GM19455 (cell line): ENCODE results near the gene BLVRB.
"Not testable (repeated sequence)": the region's sequence is repeated elsewhere in the genome, so short reads cannot be mapped to it uniquely, and the experiment has no call there.

Experiments used
- ATAC-seq: cut with Tn5 transposase; IDR thresholded peaks from one replicate; pipeline ENCODE4 v1.9.1; 2021; ENCODE audit not compliant: unreplicated experiment

Gene BLVRB

GRCh38 chr19:40489882-40490230, 24.3 kb upstream of the BLVRB start:
- no peak for ATAC-seq

GRCh38 chr19:40486017-40486416, 20.5 kb upstream of the BLVRB start:
- ATAC-seq: no peak

GRCh38 chr19:40475878-40476644, 10.5 kb upstream of the BLVRB start:
- ATAC-seq: not testable (repeated sequence)

GRCh38 chr19:40474737-40475136, 9.2 kb upstream of the BLVRB start:
- no peak for ATAC-seq

DNA sequence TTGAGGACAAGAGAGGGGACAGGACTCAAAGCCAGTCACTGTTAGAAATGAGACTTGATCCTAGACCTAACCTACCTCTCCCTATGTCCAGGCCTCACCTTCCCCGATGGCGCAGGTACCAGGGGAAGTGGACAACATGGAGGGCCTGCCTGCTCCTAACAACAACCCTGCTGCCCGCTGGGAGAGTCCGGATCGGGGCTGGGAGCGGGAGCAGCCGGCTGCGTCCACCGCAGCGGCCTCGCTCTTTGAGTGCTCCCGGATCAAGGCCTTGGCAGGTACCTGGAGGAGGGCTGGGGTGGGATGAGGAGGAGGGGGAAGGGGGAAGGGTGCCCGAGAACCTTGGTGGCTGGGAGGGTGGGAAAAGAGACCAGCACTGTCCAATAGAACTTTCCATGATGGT, 7.0 kb upstream of the BLVRB start:
- no peak for ATAC-seq

GRCh38 chr19:40471111-40471510, 5.6 kb upstream of the BLVRB start:
- no peak for ATAC-seq

GRCh38 chr19:40469011-40469410, 3.5 kb upstream of the BLVRB start:
- ATAC-seq: no peak

- ATAC-seq: no peak
Observed at GRCh38 chr19:40466985-40467734, 1.6 kb upstream of the BLVRB start, which contains the start of gene SPTBN4. SPTBN4 (plus strand) TSS chr19:40467001; CDS start chr19:40472622, 5,621 bp downstream.

DNA sequence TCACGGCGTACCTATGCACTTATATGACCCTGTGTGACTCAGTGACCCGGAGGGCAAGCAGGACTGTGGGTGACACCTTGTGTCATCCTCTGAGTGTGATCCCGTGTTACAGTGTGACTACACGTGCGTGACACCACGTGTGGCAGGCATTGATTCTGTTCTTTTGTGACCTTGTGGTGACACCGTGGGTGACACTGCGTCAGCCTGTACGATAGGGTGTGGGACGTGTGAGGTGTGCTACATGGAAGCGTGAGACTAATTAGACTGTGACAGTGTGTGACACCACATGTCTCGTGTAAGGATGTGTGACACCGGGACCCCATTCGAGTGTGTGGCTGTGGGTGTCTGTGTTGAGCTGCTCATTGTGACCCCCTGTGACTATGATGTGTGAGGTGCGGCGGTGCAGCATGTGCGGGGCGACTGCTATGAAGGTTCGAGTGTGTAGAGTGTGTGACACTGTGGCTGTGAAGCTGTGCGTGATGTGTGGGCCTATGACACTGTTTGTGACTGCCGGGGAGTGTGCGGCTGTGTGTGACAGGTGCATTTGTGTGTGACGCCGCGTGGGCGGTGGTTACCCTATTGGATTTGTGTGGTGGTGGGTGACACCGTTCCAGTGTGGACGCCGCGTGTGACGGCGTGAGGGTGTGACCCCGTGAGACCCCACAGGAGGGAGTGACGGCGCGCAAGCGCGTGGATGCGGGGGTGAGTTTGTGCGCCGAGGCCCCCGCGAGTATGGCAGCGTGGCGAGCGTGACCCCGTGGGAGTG, 857 bp upstream of the BLVRB start:
- ATAC-seq: peak; percentile 26

GRCh38 chr19:40465025-40465556, 454 bp downstream of the BLVRB start:
- ATAC-seq: no peak

DNA sequence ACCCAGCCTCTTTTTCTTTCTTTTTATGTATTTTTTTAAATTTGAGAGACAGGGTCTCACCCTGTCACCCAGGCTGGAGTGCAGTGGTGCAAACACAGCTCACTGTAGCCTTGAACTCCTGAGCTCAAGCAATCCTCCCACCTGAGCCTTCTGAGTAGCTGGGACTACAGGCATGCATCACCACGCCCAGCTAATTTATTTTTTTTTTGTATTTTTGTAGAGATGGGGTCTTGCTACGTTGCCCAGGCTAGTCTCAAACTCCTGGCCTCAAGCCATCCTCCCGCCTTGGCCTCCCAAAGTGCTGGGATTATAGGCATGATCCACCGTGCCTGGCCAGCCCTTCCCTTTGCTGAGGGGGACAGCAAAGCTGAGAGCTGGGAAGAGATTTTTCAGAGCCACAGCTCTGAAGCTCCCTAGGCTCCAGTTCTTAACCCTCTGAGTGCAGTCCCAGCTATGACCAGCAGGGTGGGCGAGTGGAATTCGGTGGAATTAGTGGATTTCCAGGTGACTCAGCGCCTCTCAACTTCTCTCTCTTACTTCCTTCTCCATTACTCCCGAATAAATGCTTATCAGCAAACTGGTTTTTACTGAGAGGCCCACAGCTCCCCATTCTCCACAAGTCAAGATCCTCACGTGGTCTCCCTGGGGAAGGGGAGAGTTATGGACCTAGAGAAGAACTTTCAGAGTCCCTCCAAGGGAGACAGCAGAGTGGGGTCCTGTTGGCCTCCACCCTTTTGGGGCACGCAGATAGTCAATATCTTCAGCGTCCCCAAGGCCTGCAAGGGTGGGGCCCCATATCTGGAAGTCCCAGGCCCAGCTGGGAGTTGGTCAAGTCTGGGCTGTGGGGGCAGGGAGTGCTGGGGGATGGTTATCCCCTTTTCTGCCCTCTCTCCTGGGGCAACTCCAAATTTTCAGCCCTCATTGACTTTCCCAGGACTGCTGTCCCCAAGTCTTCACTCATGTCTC, 1.2 kb downstream of the BLVRB start:
- ATAC-seq: no peak

DNA sequence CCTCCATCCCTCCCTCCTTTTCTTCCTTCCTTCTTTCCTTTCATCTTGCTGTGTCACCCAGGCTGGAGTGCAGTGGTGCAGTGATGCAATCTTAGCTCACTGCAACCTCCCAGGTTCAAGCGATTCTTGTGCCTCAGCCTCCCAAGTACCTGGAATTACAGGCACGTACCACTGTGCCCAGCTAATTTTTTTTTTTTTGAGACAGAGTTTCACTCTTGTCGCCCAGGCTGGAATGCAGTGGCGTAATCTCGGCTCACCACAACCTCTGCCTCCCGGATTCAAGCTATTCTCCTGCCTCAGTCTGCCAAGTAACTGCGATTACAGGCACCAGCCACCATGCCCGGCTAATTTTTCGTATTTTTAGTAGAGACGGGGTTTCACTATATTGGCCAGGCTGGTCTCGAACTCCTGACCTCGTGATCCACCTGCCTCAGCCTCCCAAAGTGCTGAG, 1.9 kb downstream of the BLVRB start:
- ATAC-seq: not testable (repeated sequence)

DNA sequence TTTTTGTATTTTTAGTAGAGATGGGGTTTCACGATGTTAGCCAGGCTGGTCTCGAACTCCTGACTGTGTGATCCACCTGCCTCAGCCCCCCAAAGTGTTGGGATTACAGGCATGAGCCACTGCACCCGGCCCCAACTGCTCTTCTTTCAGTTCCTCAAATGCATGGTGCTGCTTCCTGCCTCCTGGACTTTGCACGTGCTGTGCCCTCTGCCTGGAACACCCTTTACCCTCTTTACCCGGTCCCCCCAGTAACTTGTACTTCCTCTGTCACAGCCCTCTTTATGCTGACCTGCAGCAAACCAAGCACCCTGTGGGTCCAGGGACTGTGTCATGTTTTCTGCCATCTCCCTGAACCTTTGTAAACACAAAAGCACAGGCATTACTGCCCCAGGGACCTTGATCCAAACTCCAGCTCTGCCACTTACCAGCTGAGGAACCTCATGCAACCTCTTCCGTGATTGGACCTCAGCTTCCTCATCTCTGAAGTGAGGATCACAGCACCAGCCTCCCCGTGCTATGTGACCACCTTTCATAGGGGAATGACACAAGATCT, 3.8 kb downstream of the BLVRB start:
- no peak for ATAC-seq

GRCh38 chr19:40460185-40460584, 5.4 kb downstream of the BLVRB start:
- no peak for ATAC-seq

DNA sequence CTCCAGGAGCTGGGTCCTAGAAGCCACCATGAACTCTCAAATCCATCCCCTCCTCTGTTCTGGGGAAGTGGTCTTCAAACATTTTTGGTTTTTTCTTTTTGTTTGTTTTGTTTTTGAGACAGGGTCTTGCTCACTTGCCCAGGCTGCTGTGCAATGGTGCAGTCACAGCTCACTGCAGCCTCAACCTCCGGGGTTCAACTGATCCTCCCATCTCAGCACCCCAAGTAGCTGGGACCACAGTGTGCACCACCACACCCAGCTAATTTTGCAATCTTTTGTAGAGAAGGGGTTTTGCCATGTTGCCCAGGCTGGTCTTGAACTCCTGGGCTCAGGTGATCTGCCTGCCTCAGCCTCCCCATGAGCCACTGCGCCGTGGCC, 7.0 kb downstream of the BLVRB start:
- ATAC-seq: no peak

- no peak for ATAC-seq
Observed at GRCh38 chr19:40457953-40458596, 7.5 kb downstream of the BLVRB start.

DNA sequence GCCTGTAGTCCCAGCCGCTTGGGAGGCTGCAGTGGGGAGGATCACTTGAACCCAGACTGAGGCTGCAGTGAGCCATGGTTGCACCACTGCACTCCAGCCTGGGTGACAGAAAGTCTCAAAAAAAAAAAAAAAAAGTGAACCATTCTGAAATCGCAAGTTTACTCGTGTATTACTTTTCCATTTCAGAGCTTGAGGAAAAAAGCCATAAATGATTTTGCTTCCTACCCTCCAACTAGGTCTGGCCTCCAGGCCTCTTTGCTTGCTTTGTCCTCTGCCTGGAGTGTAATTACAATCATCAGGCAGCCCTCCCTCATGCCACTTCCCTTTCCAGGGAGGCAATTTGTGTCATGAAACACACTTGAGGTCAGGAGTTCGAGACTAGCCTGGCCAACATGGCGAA, 8.5 kb downstream of the BLVRB start:
- ATAC-seq: no peak

DNA sequence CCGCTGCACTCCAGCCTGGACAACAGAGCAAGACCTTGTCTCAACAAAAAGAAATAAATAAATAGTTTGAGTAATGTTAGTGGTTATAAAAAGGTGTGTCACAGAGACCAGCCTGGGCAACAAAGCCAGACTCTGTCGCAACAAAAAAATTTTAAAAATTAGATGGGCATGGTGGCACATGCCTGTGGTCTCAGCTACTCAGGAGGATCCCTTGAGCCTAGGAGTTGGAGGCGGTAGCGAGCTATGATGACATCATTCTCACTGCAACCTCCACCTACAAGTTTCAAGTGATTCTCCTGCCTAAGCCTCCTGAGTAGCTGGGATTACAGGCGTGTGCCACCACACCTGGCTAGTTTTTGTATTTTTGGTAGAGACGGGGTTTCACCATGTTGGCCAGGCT, 11.6 kb downstream of the BLVRB start:
- not testable (repeated sequence) for ATAC-seq

DNA sequence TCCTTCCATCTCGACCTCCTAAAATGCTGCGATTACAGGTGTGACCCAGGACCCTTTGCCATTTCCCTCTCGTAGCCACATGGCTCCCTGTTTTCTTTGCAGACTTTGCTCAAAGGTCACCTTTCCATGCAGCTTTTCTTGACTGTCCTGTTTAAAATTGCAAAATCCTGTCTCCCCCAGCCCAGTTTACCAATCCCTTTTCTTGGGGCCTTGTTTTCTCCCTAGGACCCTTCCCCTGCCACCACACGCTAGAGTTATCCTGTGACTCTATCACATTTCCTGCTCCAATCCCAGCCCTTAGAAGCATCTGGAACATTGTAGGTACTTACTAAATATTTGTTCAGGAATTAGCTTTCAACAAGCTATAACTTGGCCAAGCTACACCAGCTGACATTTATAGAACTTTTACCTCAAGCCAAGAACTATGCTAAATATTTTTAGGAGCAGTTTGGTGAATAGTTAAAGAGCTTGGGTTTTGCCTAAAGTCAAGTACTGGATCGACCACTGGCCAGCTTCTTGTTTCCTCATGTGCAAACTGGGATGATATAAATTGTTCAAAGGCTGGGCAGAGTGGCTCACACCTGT, 12.3 kb downstream of the BLVRB start:
- ATAC-seq: no peak
